ENCODE data around the gene CSNK1D. TPM values are rescaled to one million over a fixed set of nuclear protein-coding genes. Genes with fewer than 3 reads are reported as not detected.
A peak's percentile ranks its signal among the peaks of the same experiment; 100 is the strongest.

CSNK1D gene
- total RNA-seq, 1 experiment from 2014 or later = 33.7 TPM

GRCh38 chr17:82241926-82242697 is 31.4 kb downstream of the CSNK1D start:
- H3K36me3 ChIP-seq = peaks cover 97% of the 10 kb centered on the region
- H3K27ac ChIP-seq = no peak overlapping the region; the same call in 1 of the 2 replicates
- H3K9me3 ChIP-seq (replicated peaks) = no peaks in the 10 kb centered on the region
- no peak overlapping the region for H3K4me3 ChIP-seq
- no peak for DNase-seq (ENCODE audit: low read depth in 1 of 2, low spot score in 2 of 2)
- peaks cover 55% of the 10 kb centered on the region for H3K4me1 ChIP-seq (replicated peaks)
- H3K27me3 ChIP-seq (replicated peaks) = no peaks in the 10 kb centered on the region

GRCh38 chr17:82241183-82241925 is 32.1 kb downstream of the CSNK1D start:
- Histone ChIP-seq H3K36me3 (peaks cover 97% of the 10 kb centered on the region), H3K4me3 (no peak overlapping the region), H3K4me1 (replicated peaks) (peaks cover 55% of the 10 kb centered on the region), H3K27me3 (replicated peaks) (no peaks in the 10 kb centered on the region), H3K9me3 (replicated peaks) (no peaks in the 10 kb centered on the region), H3K27ac (peak overlapping the region; percentile 28)
- DNase-seq (ENCODE audit: low read depth in 1 of 2, low spot score in 2 of 2) = peak; percentile 79 to 87

GRCh38 chr17:82240506-82241182 is 32.9 kb downstream of the CSNK1D start:
- no peak for DNase-seq (ENCODE audit: low read depth in 1 of 2, low spot score in 2 of 2)
- H3K4me1 ChIP-seq (replicated peaks) = peaks cover 62% of the 10 kb centered on the region
- H3K27me3 ChIP-seq (replicated peaks) = no peaks in the 10 kb centered on the region
- no peaks in the 10 kb centered on the region for H3K9me3 ChIP-seq (replicated peaks)
- no peak overlapping the region for H3K4me3 ChIP-seq
- H3K36me3 ChIP-seq = peaks cover 97% of the 10 kb centered on the region
- no peak overlapping the region for H3K27ac ChIP-seq

- Histone ChIP-seq H3K27ac (no peak overlapping the region), H3K4me1 (replicated peaks) (peaks cover 68% of the 10 kb centered on the region), H3K36me3 (peaks cover 97% of the 10 kb centered on the region), H3K27me3 (replicated peaks) (no peaks in the 10 kb centered on the region), H3K4me3 (no peak overlapping the region), H3K9me3 (replicated peaks) (no peaks in the 10 kb centered on the region)
- no peak for DNase-seq (ENCODE audit: low read depth in 1 of 2, low spot score in 2 of 2)
Measured at GRCh38 chr17:82239926-82240505, 33.5 kb downstream of the CSNK1D start.

GRCh38 chr17:82239401-82239925 is 34.0 kb downstream of the CSNK1D start:
- H3K36me3 ChIP-seq = peaks cover 97% of the 10 kb centered on the region
- no peak overlapping the region for H3K27ac ChIP-seq
- no peak for DNase-seq (ENCODE audit: low read depth in 1 of 2, low spot score in 2 of 2)
- no peak overlapping the region for H3K4me3 ChIP-seq
- no peaks in the 10 kb centered on the region for H3K27me3 ChIP-seq (replicated peaks)
- peaks cover 74% of the 10 kb centered on the region for H3K4me1 ChIP-seq (replicated peaks)
- no peaks in the 10 kb centered on the region for H3K9me3 ChIP-seq (replicated peaks)

GRCh38 chr17:82238472-82239201 is 34.9 kb downstream of the CSNK1D start:
- H3K27me3 ChIP-seq (replicated peaks) = no peaks in the 10 kb centered on the region
- no peak overlapping the region for H3K4me3 ChIP-seq
- H3K36me3 ChIP-seq = peaks cover 94% of the 10 kb centered on the region
- no peak for DNase-seq (ENCODE audit: low read depth in 1 of 2, low spot score in 2 of 2)
- H3K27ac ChIP-seq = no peak overlapping the region
- H3K4me1 ChIP-seq (replicated peaks) = peaks cover 80% of the 10 kb centered on the region
- H3K9me3 ChIP-seq (replicated peaks) = no peaks in the 10 kb centered on the region

GRCh38 chr17:82237746-82238471 is 35.6 kb downstream of the CSNK1D start:
- Histone ChIP-seq H3K27ac (no peak overlapping the region), H3K36me3 (peaks cover 93% of the 10 kb centered on the region), H3K4me3 (no peak overlapping the region), H3K27me3 (replicated peaks) (no peaks in the 10 kb centered on the region), H3K9me3 (replicated peaks) (no peaks in the 10 kb centered on the region), H3K4me1 (replicated peaks) (peaks cover 88% of the 10 kb centered on the region)
- DNase-seq (ENCODE audit: low read depth in 1 of 2, low spot score in 2 of 2) = no peak

- Histone ChIP-seq H3K4me1 (replicated peaks) (peaks cover 86% of the 10 kb centered on the region), H3K9me3 (replicated peaks) (no peaks in the 10 kb centered on the region), H3K27me3 (replicated peaks) (no peaks in the 10 kb centered on the region), H3K4me3 (no peak overlapping the region), H3K27ac (no peak overlapping the region), H3K36me3 (peaks cover 90% of the 10 kb centered on the region)
- no peak for DNase-seq (ENCODE audit: low read depth in 1 of 2, low spot score in 2 of 2)
Measured at GRCh38 chr17:82237083-82237745, 36.3 kb downstream of the CSNK1D start.

GRCh38 chr17:82236142-82236971 is 37.1 kb downstream of the CSNK1D start:
- Histone ChIP-seq H3K36me3 (peaks cover 91% of the 10 kb centered on the region), H3K4me1 (replicated peaks) (peaks cover 87% of the 10 kb centered on the region), H3K9me3 (replicated peaks) (no peaks in the 10 kb centered on the region), H3K27me3 (replicated peaks) (no peaks in the 10 kb centered on the region), H3K27ac (no peak overlapping the region), H3K4me3 (no peak overlapping the region)
- peak in 1 of 2 experiments; percentile 67 for DNase-seq (ENCODE audit: low read depth in 1 of 2, low spot score in 2 of 2)

- Histone ChIP-seq H3K27me3 (replicated peaks) (no peaks in the 10 kb centered on the region), H3K27ac (no peak overlapping the region), H3K36me3 (peaks cover 88% of the 10 kb centered on the region), H3K9me3 (replicated peaks) (no peaks in the 10 kb centered on the region), H3K4me3 (no peak overlapping the region), H3K4me1 (replicated peaks) (peaks cover 87% of the 10 kb centered on the region)
- no peak for DNase-seq (ENCODE audit: low read depth in 1 of 2, low spot score in 2 of 2)
Measured at GRCh38 chr17:82235775-82236141, 37.7 kb downstream of the CSNK1D start.

- Histone ChIP-seq H3K9me3 (replicated peaks) (no peaks in the 10 kb centered on the region), H3K4me1 (replicated peaks) (peaks cover 87% of the 10 kb centered on the region), H3K4me3 (no peak overlapping the region), H3K27ac (no peak overlapping the region), H3K36me3 (peaks cover 88% of the 10 kb centered on the region), H3K27me3 (replicated peaks) (no peaks in the 10 kb centered on the region)
- DNase-seq (ENCODE audit: low read depth in 1 of 2, low spot score in 2 of 2) = no peak
Measured at GRCh38 chr17:82235056-82235774, 38.3 kb downstream of the CSNK1D start.

Measured in SJSA1 (cell line).